Thyroid gland (tissue), 4 donors: ENCODE results near the gene FBXL17. TPM values are rescaled to one million over a fixed set of nuclear protein-coding genes. Genes with fewer than 3 reads are reported as not detected.

ENCODE experiments used
- DNase-seq, 2 donors: peaks; one replicate each; pipeline ENCODE4 v3.0.0-alpha.2; 2019
- H3K27ac ChIP-seq, 3 donors: fragments of 200-600 bp; sonication (generic); 1 replicate in 2 of 3; 2 replicates in 1 of 3; pipeline ENCODE4 v1.5.1; 2016 to 2019; ENCODE audit warnings: mild to moderate bottlenecking in 1 of 3, moderate library complexity in 1 of 3
- H3K27me3 ChIP-seq: fragments of 200-600 bp; sonication (generic); one replicate; pipeline ENCODE4 v1.5.1; 2019
- H3K36me3 ChIP-seq, 2 donors: fragments of 200-600 bp; sonication (generic); one replicate each; pipeline ENCODE4 v1.5.1; 2016 to 2019
- H3K4me1 ChIP-seq, 2 donors: fragments of 200-600 bp; sonication (generic); one replicate each; pipeline ENCODE4 v1.5.1; 2017 to 2019
- H3K4me3 ChIP-seq, 3 donors: fragments of 200-600 bp; sonication (generic); replicated peaks in 1 of 3; 1 replicate in 2 of 3; 2 replicates in 1 of 3; pipeline ENCODE4 v1.5.1; 2016; ENCODE audit warnings: mild to moderate bottlenecking in 1 of 3
- H3K9me3 ChIP-seq: fragments of 200-600 bp; sonication (generic); one replicate; pipeline ENCODE4 v1.5.1; 2017
- POLR2A ChIP-seq, 2 donors: fragments of 450-650 bp; IDR thresholded peaks; one replicate each; pipeline ENCODE4 v1.6.1; 2017; ENCODE audit warnings: antibody characterized with exemption in 2 of 2, mild to moderate bottlenecking in 2 of 2, moderate library complexity in 1 of 2
- WGBS, 2 donors: methylation state at CpG; one replicate each; pipeline ENCODE4 v1.1.5; 2017; 5-methylcytosine and 5-hydroxymethylcytosine counted together
- intact Hi-C: fragments of 100-400 bp; cut with DNase I; formaldehyde crosslinking; loops from one replicate; pipeline ENCODE4 v1.15.1; 2023
- total RNA-seq, 4 donors: library from RNA; depleted of rRNA; stranded (reverse); fragments of >200 nt; gene quantifications; one replicate each; pipeline ENCODE4 v1.2.3, GENCODE V29; 2016
- TF ChIP-seq, protein P1 (sequence below), 6 experiments: fragments of 200-600 bp in 3 of 6; fragments of 450-650 bp in 3 of 6; sonication (generic) in 3 of 6; IDR thresholded peaks; one replicate each; pipeline ENCODE4 v1.5.1; 2016 to 2019; ENCODE audit warnings: antibody characterized with exemption in 6 of 6, mild to moderate bottlenecking in 2 of 6, inconsistent platforms in 1 of 6, moderate library complexity in 1 of 6

FBXL17 gene
- total RNA-seq, 4 donors from 2014 or later: 37.6 to 77.7 (median 55.6) TPM

DNA sequence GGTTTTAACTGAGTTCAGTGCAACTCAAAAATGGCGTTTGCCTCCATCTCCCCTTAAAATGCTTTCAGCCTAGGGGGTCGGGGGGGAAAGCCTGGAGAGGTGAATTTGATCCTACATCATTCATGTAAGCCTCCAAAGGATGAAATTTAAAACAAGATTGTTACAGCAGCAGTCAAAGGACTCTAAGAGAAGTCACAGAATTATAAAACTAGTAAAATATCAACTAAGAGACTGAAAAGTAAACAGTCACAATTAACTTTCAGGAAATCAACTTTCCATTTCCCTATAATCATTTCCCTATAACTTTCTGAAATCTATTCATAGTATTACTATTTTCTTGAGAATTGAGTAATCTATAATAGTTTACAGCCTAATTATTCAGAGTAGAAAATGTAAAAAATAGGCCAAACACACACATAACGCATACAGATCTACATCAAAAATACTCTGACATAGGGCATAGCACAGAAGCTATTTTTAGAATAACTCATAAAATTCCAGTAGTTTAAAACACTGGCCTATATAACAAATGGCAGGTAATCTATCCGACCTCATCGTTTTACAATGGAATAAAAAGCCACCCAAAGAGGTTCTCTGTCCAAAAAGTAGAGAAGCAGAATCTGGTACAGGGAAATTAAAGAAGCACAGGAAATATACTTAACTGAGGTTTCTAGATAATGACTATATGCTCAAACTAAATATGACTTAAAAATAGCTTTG, 37.6 kb downstream of the FBXL17 start:
- 91 to 93% methylated on average over 5 of the region's 5 CpGs for WGBS, 2 donors
- TF ChIP-seq POLR2A (IDR thresholded peaks at IDR 0.05): no peak
- TF ChIP-seq, protein P1, sequence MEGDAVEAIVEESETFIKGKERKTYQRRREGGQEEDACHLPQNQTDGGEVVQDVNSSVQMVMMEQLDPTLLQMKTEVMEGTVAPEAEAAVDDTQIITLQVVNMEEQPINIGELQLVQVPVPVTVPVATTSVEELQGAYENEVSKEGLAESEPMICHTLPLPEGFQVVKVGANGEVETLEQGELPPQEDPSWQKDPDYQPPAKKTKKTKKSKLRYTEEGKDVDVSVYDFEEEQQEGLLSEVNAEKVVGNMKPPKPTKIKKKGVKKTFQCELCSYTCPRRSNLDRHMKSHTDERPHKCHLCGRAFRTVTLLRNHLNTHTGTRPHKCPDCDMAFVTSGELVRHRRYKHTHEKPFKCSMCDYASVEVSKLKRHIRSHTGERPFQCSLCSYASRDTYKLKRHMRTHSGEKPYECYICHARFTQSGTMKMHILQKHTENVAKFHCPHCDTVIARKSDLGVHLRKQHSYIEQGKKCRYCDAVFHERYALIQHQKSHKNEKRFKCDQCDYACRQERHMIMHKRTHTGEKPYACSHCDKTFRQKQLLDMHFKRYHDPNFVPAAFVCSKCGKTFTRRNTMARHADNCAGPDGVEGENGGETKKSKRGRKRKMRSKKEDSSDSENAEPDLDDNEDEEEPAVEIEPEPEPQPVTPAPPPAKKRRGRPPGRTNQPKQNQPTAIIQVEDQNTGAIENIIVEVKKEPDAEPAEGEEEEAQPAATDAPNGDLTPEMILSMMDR (IDR thresholded peaks at IDR 0.05): no peak
- no peak overlapping the region for H3K27ac ChIP-seq
- intact Hi-C loops: no loop called here
- no peak for DNase-seq
- no peaks in the 10 kb centered on the region for H3K4me1 ChIP-seq
- no peaks in the 10 kb centered on the region for H3K36me3 ChIP-seq
- H3K9me3 ChIP-seq: no peaks in the 10 kb centered on the region
- H3K27me3 ChIP-seq: no peaks in the 10 kb centered on the region
- H3K4me3 ChIP-seq: no peak overlapping the region

- TF ChIP-seq, protein P1 (IDR thresholded peaks at IDR 0.05): no peak
- TF ChIP-seq POLR2A (IDR thresholded peaks at IDR 0.05): no peak
- DNase-seq: no peak
- no peaks in the 10 kb centered on the region for H3K36me3 ChIP-seq
- no peaks in the 10 kb centered on the region for H3K4me1 ChIP-seq
- no peaks in the 10 kb centered on the region for H3K9me3 ChIP-seq
- H3K27me3 ChIP-seq: no peaks in the 10 kb centered on the region
- no peak overlapping the region for H3K4me3 ChIP-seq
- no peak overlapping the region for H3K27ac ChIP-seq
- intact Hi-C loops: no loop called here
- 93 to 98% methylated on average over 1 of the region's 1 CpG for WGBS, 2 donors
Measured at GRCh38 chr5:108341866-108342265, 40.0 kb downstream of the FBXL17 start.

DNA sequence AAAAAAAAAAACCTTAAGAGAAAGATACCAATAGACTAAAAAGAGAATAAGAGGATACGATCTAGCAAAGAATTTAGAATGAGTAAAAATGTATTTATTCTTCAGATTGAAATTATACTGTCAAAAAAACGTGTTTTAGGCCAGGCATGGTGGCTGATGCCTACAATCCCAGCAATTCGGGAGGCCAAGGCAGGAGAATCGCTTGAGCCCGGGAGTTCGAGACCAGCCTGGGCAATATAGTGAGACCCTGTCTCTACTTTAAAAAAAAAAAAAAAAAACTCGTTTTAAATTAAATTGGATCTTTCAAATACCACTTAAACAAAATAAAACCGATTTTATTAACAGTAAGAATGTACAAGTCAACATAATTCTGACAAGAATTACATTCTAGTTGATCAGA, 41.8 kb downstream of the FBXL17 start:
- Histone ChIP-seq H3K4me1 (no peaks in the 10 kb centered on the region), H3K27ac (no peak overlapping the region), H3K36me3 (no peaks in the 10 kb centered on the region), H3K4me3 (no peak overlapping the region), H3K9me3 (no peaks in the 10 kb centered on the region), H3K27me3 (no peaks in the 10 kb centered on the region)
- TF ChIP-seq, protein P1 (IDR thresholded peaks at IDR 0.05): no peak
- TF ChIP-seq POLR2A (IDR thresholded peaks at IDR 0.05): no peak
- WGBS, 2 donors: 95 to 96% methylated on average over 8 of the region's 8 CpGs
- intact Hi-C loops: no loop called here
- no peak for DNase-seq

- intact Hi-C loops: no loop called here
- no peaks in the 10 kb centered on the region for H3K27me3 ChIP-seq
- no peaks in the 10 kb centered on the region for H3K4me1 ChIP-seq
- no peak overlapping the region for H3K27ac ChIP-seq
- no peak overlapping the region for H3K4me3 ChIP-seq
- WGBS, 2 donors: 76 to 89% methylated on average over 1 of the region's 1 CpG
- DNase-seq: no peak
- TF ChIP-seq, protein P1 (IDR thresholded peaks at IDR 0.05): no peak
- TF ChIP-seq POLR2A (IDR thresholded peaks at IDR 0.05): no peak
- H3K9me3 ChIP-seq: no peaks in the 10 kb centered on the region
- H3K36me3 ChIP-seq: no peaks in the 10 kb centered on the region
Measured at GRCh38 chr5:108339220-108339619, 42.7 kb downstream of the FBXL17 start.

GRCh38 chr5:108334225-108334624, 47.7 kb downstream of the FBXL17 start:
- intact Hi-C loops: no loop called here
- WGBS, 2 donors: 98% methylated on average over 2 of the region's 2 CpGs
- no peaks in the 10 kb centered on the region for H3K36me3 ChIP-seq
- H3K9me3 ChIP-seq: no peaks in the 10 kb centered on the region
- H3K27ac ChIP-seq: no peak overlapping the region
- H3K4me1 ChIP-seq: no peaks in the 10 kb centered on the region
- DNase-seq: no peak
- H3K27me3 ChIP-seq: no peaks in the 10 kb centered on the region
- no peak overlapping the region for H3K4me3 ChIP-seq
- no peak for TF ChIP-seq POLR2A (IDR thresholded peaks at IDR 0.05)
- TF ChIP-seq, protein P1 (IDR thresholded peaks at IDR 0.05): no peak
